A549 (cell line): ENCODE results near the gene HSPA1A.

ENCODE experiments used
- CEBPB ChIP-seq, 2 experiments: fragments of >200 bp in 1 of 2; sonication (Bioruptor Twin) in 1 of 2; formaldehyde crosslinking in 1 of 2; IDR thresholded peaks; 2 replicates each; pipeline ENCODE4 v1.6.1; 2012 to 2016
- CTCF ChIP-seq: fragments of >200 bp; sonication (Bioruptor Twin); formaldehyde crosslinking; IDR thresholded peaks from 3 replicates; pipeline ENCODE4 v1.5.1; 2016
- EHMT2 ChIP-seq: fragments of 200-600 bp; sonication (generic); IDR thresholded peaks from 2 replicates; pipeline ENCODE4 v1.6.1; 2016; ENCODE audit warnings: antibody characterized with exemption, low read depth, mild to moderate bottlenecking, moderate library complexity
- NFE2L2 ChIP-seq: fragments of 150-350 bp; conservative IDR thresholded peaks from 2 replicates; pipeline ENCODE4 v1.6.1; 2014; ENCODE audit warnings: low read length
- PHF8 ChIP-seq: fragments of 200-600 bp; sonication (generic); IDR thresholded peaks from 2 replicates; pipeline ENCODE4 v1.6.1; 2016; ENCODE audit warnings: low read depth, mild to moderate bottlenecking, antibody characterized with exemption, moderate library complexity, borderline replicate concordance
- POLR2A ChIP-seq: IDR thresholded peaks from 2 replicates; pipeline ENCODE4 v1.6.1; 2012; ENCODE audit warnings: mild to moderate bottlenecking, low read length
- RAD21 ChIP-seq, 2 experiments: fragments of >200 bp in 1 of 2; sonication (Bioruptor Twin) in 1 of 2; formaldehyde crosslinking in 1 of 2; IDR thresholded peaks in 1 of 2; conservative IDR thresholded peaks in 1 of 2; 2 replicates in 1 of 2; 3 replicates in 1 of 2; pipeline ENCODE4 v1.6.1; 2012 to 2018; ENCODE audit warnings: inconsistent platforms in 1 of 2
- ZFP36 ChIP-seq: fragments of 450-650 bp; IDR thresholded peaks from 2 replicates; pipeline ENCODE4 v1.6.1; 2014; ENCODE audit warnings: borderline replicate concordance; ENCODE audit not compliant: partially characterized antibody

- no peak for TF ChIP-seq CEBPB (IDR thresholded peaks at IDR 0.05)
- TF ChIP-seq CTCF: no peak
- TF ChIP-seq EHMT2: no peak
- TF ChIP-seq POLR2A: no peak
- no peak for TF ChIP-seq PHF8
- TF ChIP-seq ZFP36: no peak
- no peak for TF ChIP-seq RAD21 (conservative IDR thresholded peaks at IDR 0.05 in 1 of 2, IDR thresholded peaks at IDR 0.05 in 1 of 2)
- TF ChIP-seq NFE2L2: no peak
Measured at GRCh38 chr6:31847276-31847978, 32.1 kb downstream of the HSPA1A start.
